HG03571 (cell line): ENCODE results near the gene SALL4.
"Not testable (repeated sequence)": the region's sequence is repeated elsewhere in the genome, so short reads cannot be mapped to it uniquely, and the experiment has no call there.

Experiments used
- ATAC-seq: cut with Tn5 transposase; IDR thresholded peaks from one replicate; pipeline ENCODE4 v1.9.1; 2021; ENCODE audit not compliant: unreplicated experiment

SALL4 gene

DNA sequence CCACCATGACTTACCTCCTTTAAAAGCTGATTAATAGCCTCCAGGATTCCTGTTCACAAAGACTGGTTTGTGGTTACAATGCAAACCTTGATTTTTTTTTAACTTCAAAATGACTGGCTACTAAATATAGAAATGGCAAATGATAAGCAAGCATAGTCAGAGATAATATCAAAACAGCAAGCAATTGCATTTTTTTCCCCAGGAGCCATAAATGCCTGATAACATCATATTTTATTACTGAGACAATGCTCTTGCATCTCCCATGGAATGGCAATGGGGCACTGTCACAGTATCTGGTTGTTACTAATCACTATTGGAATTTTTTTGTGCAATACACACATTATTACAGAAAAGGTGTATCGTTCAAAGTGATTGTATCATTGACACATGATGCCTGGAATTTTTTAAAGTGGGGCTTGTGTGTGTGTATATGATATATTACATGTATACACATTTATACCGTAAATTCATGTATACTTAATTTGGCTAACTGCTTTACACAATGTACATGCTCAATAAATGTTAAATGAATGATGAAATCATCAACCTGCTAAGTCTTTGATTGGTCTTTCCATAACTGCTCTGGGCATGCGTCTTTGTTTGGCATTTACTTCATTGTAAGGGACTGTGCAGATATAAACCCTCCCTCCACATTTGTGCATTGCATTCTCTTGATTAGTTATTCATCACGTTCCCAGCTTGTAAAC, 980 bp upstream of the SALL4 start:
- no peak for ATAC-seq

- ATAC-seq, result no peak
Measured at GRCh38 chr20:51801823-51802123, 548 bp downstream of the SALL4 start.

- no peak for ATAC-seq
Measured at GRCh38 chr20:51801122-51801822, 1.0 kb downstream of the SALL4 start.

DNA sequence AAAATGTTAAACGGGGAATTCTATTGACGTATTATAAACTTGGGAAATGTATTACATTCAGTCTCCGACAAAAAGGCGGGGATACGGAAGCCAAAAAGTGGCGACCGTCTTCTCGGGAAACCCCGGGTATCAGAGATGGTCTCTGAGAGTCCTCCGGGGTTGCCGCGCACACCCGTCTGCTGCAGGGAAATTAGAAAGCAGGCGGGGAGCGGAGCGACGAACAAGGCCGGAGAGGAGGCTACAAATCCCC, 1.5 kb downstream of the SALL4 start:
- ATAC-seq, result no peak

- ATAC-seq, result no peak
Measured at GRCh38 chr20:51800060-51800871, 2.1 kb downstream of the SALL4 start.

- no peak for ATAC-seq
Measured at GRCh38 chr20:51799401-51799860, 2.9 kb downstream of the SALL4 start.

DNA sequence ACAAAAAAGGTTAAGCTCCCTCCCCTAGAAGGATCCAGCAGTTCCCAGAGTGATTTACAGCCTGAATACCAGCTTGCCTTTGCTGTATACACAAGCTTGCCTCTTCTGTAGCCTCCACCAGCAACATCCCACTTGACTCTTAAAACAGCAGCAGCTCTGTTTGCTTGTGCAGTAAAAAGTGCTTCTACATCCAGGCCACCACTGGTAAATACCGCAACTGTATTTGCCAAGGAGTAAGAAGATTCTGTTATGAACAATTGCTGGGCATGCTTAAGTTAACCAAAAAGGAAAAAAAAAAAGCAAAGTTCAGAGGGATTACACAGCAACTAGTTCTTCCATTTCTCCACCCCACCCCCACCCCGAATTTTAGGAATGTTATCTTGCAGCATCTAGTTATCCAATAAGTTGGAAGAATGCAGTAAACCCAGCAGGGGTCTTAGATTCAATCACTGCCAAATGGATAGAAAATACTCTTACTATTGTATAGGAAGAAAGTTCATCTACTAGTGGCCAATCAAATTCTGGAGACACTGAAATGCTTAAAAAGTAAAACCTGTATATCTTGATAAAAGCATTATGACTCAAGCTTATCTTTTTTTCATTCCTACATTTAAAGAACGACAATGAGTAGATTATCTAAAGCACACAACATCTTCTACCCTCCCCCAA, 4.8 kb downstream of the SALL4 start:
- no peak for ATAC-seq

DNA sequence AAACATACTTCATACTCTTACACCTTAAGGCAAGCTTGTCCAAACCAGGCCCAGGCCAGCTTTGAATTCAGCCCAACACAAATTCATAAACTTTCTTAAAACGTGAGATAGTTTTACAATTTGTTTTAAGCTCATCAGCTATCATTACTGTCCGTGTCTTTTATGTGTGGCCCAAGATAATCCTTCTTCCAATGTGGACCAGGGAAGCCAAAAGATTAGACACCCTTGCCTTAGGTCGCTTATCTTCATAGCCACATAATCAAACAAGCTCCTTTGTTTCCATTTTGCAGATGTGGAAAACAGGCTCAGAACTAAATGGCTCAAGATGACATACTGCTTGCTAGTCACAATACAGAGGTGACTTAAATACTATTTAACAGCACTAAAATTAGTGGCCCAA, 6.0 kb downstream of the SALL4 start:
- ATAC-seq, result no peak

DNA sequence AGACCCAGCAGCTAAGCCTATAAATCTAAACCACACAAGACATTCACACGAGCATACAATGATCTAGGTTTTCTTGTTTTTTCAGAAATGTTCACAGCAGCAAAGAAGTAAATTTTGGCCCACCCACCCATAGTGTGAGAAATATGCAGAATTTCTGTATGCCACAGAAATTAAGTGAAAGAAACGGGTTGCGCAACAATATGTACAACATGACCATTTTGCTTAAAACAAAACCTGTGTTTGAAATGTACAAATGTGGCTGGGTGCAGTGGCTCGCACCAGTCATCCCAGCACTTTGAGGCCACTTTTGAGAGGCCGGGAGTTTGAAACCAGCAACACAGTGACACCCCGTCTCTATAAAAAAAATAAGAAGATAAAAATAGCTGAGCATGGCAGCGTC, 9.4 kb downstream of the SALL4 start:
- ATAC-seq, result no peak

- no peak for ATAC-seq
Measured at GRCh38 chr20:51791626-51792025, 10.7 kb downstream of the SALL4 start.

- no peak for ATAC-seq
Measured at GRCh38 chr20:51790256-51790655, 12.1 kb downstream of the SALL4 start.

DNA sequence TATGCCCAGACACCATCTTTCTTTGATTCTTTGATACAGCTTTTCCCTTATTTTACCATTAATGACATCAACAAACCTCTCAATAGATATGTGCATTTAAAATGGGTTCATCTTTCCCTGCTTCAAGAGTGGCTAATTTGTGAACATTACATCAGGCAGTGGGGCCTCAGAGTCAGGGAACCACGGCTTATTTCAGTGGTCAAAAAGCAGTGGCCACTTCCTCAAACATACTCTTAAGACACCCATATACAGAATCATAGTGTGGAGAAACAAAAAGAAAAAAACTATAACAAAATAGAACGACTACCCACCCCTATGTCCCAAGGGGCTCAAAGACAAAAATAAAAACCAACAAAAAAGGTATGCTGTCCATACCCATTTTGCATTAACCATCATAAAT, 12.9 kb downstream of the SALL4 start:
- no peak for ATAC-seq

- no peak for ATAC-seq
Measured at GRCh38 chr20:51788822-51789221, 13.5 kb downstream of the SALL4 start.

GRCh38 chr20:51784299-51784698, 18.0 kb downstream of the SALL4 start:
- no peak for ATAC-seq

- not testable (repeated sequence) for ATAC-seq
Measured at GRCh38 chr20:51778229-51778759, 24.0 kb downstream of the SALL4 start.

- ATAC-seq, result no peak
Measured at GRCh38 chr20:51775241-51775640, 27.1 kb downstream of the SALL4 start.

GRCh38 chr20:51772236-51772635, 30.1 kb downstream of the SALL4 start:
- ATAC-seq, result no peak

GRCh38 chr20:51769976-51770615, 32.2 kb downstream of the SALL4 start:
- ATAC-seq, result no peak

GRCh38 chr20:51768759-51769517, 33.4 kb downstream of the SALL4 start:
- ATAC-seq, result no peak
